ENCODE measurements around the gene MBD5.

DNA sequence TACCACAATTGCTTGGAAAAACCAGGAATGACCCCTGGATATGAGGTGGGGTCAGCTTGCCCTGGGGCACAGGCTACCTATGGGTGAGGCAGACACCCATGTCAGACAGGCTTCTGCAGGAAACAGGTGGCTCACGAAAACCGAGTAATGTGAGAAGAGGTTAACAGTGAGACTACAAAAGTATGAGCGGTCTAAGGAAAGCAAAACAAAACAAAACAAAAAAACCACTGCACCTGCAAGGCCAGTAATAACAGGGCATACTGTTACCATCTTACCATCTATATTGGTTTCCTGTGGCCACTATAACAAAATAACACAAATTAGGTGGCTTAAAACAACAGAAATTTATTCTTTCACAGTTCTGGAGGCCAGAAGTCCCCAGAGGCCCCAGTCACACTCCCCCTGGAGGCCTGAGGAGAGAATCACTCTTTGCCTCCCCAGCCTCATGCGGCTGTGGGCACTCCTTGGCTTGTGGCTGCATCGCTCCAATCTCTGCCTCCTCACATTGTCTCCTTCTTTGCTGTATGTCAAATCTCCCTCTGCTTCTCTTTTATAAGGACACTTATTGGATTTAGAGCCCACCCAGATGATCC is 537.0 kb downstream of the MBD5 start:
- TF ChIP-seq SP1 (IDR thresholded peaks at IDR 0.05) (no peak), NFRKB (IDR thresholded peaks at IDR 0.05) (no peak), FOXA1 (IDR thresholded peaks at IDR 0.05) (no peak), BHLHE40 (IDR thresholded peaks at IDR 0.05; ENCODE audit: borderline replicate concordance) (no peak), FOXM1 (IDR thresholded peaks at IDR 0.05; ENCODE audit: borderline replicate concordance) (no peak), FOXK2 (IDR thresholded peaks at IDR 0.05) (no peak), CTBP1 (IDR thresholded peaks at IDR 0.05; ENCODE audit: borderline replicate concordance) (no peak)
- TF ChIP-seq, protein P1, sequence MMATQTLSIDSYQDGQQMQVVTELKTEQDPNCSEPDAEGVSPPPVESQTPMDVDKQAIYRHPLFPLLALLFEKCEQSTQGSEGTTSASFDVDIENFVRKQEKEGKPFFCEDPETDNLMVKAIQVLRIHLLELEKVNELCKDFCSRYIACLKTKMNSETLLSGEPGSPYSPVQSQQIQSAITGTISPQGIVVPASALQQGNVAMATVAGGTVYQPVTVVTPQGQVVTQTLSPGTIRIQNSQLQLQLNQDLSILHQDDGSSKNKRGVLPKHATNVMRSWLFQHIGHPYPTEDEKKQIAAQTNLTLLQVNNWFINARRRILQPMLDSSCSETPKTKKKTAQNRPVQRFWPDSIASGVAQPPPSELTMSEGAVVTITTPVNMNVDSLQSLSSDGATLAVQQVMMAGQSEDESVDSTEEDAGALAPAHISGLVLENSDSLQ (IDR thresholded peaks at IDR 0.05): no peak
